ENCODE measurements around the gene RAB3C.

Gene RAB3C

DNA sequence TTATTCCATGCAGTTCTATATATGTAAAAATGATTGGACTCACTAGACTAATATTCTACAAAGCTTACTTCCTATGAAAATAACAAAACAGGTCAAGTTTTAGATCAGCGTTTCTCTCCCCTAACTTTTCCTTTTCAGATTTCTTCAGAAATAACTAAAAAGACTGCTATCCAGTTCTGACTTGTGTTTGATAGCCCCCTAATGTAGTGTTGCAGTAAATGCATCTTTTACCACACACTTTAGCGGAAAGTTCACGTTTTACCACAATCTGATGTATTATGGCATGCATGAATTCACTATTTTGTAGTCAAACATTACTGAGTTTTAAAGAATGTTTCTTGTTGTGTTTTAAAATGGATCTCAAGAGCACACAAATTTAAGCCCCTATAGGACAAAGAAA is 292.7 kb downstream of the RAB3C start:
- no peaks in the 10 kb centered on the region for H3K79me2 ChIP-seq (ENCODE audit: low read length)
- H4K20me1 ChIP-seq (ENCODE audit: insufficient read depth, low read length), result no peaks in the 10 kb centered on the region
- no peak overlapping the region for H2AFZ ChIP-seq (ENCODE audit: low read length)
- H3K4me2 ChIP-seq (ENCODE audit: low read depth, low read length), result no peak overlapping the region
- no peak for DNase-seq
- H3K36me3 ChIP-seq (replicated peaks; ENCODE audit: insufficient read depth, low read length), result no peaks in the 10 kb centered on the region
- H3K9me3 ChIP-seq (replicated peaks; ENCODE audit: insufficient read depth, low read length), result no peaks in the 10 kb centered on the region
- no peaks in the 10 kb centered on the region for H3K4me1 ChIP-seq (ENCODE audit: low read length)
- H3K27ac ChIP-seq (ENCODE audit: low read length), result no peak overlapping the region
- no peaks in the 10 kb centered on the region for H3F3A ChIP-seq (ENCODE audit: insufficient read depth, low read length)
- H3K27me3 ChIP-seq (replicated peaks; ENCODE audit: insufficient read depth, low read length), result no peaks in the 10 kb centered on the region
- H3K4me3 ChIP-seq (ENCODE audit: low read length), result no peak overlapping the region
- no peaks in the 10 kb centered on the region for H3K9me2 ChIP-seq (replicated peaks; ENCODE audit: insufficient read depth, low read length)
- H3K9ac ChIP-seq (ENCODE audit: low read length), result no peak overlapping the region
- TF ChIP-seq, protein P1, sequence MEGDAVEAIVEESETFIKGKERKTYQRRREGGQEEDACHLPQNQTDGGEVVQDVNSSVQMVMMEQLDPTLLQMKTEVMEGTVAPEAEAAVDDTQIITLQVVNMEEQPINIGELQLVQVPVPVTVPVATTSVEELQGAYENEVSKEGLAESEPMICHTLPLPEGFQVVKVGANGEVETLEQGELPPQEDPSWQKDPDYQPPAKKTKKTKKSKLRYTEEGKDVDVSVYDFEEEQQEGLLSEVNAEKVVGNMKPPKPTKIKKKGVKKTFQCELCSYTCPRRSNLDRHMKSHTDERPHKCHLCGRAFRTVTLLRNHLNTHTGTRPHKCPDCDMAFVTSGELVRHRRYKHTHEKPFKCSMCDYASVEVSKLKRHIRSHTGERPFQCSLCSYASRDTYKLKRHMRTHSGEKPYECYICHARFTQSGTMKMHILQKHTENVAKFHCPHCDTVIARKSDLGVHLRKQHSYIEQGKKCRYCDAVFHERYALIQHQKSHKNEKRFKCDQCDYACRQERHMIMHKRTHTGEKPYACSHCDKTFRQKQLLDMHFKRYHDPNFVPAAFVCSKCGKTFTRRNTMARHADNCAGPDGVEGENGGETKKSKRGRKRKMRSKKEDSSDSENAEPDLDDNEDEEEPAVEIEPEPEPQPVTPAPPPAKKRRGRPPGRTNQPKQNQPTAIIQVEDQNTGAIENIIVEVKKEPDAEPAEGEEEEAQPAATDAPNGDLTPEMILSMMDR (IDR thresholded peaks at IDR 0.05; ENCODE audit: low read length), result no peak
- no peak for TF ChIP-seq EZH2phosphoT487 (IDR thresholded peaks at IDR 0.05; ENCODE audit: low read length)
- TF ChIP-seq EZH2 (optimal IDR thresholded peaks at IDR 0.05; ENCODE audit: low read depth, low read length), result no peak

DNA sequence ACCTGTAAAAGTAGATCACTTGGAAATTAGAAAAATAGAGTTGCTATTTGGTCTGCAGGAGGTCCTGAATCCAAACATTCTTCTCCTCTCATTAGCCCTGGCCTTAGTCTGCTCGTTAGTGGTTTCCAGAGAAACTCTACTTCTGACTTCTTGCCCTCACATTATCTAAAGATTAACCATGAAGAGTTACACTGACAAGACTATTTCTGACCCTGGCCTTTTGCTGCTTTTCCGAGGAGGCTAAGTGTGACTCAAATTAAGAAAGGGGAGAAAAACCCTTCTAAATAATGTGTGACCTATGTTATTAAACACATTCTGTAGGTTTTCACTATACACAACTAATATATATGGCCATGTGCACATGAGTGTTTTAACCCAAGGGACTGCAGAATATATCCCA is 302.4 kb downstream of the RAB3C start:
- H3K27me3 ChIP-seq (replicated peaks; ENCODE audit: insufficient read depth, low read length), result no peaks in the 10 kb centered on the region
- H3K9me2 ChIP-seq (replicated peaks; ENCODE audit: insufficient read depth, low read length), result no peaks in the 10 kb centered on the region
- no peaks in the 10 kb centered on the region for H3K4me1 ChIP-seq (ENCODE audit: low read length)
- H3F3A ChIP-seq (ENCODE audit: insufficient read depth, low read length), result no peaks in the 10 kb centered on the region
- H3K4me2 ChIP-seq (ENCODE audit: low read depth, low read length), result no peak overlapping the region
- TF ChIP-seq, protein P1 (IDR thresholded peaks at IDR 0.05; ENCODE audit: low read length), result no peak
- no peak for TF ChIP-seq EZH2phosphoT487 (IDR thresholded peaks at IDR 0.05; ENCODE audit: low read length)
- TF ChIP-seq EZH2 (optimal IDR thresholded peaks at IDR 0.05; ENCODE audit: low read depth, low read length), result no peak
- H4K20me1 ChIP-seq (ENCODE audit: insufficient read depth, low read length), result no peaks in the 10 kb centered on the region
- DNase-seq, result no peak
- H3K79me2 ChIP-seq (ENCODE audit: low read length), result no peaks in the 10 kb centered on the region
- no peak overlapping the region for H3K4me3 ChIP-seq (ENCODE audit: low read length)
- H2AFZ ChIP-seq (ENCODE audit: low read length), result no peak overlapping the region
- H3K9me3 ChIP-seq (replicated peaks; ENCODE audit: insufficient read depth, low read length), result no peaks in the 10 kb centered on the region
- no peaks in the 10 kb centered on the region for H3K36me3 ChIP-seq (replicated peaks; ENCODE audit: insufficient read depth, low read length)
- H3K27ac ChIP-seq (ENCODE audit: low read length), result no peak overlapping the region
- no peak overlapping the region for H3K9ac ChIP-seq (ENCODE audit: low read length)

DNA sequence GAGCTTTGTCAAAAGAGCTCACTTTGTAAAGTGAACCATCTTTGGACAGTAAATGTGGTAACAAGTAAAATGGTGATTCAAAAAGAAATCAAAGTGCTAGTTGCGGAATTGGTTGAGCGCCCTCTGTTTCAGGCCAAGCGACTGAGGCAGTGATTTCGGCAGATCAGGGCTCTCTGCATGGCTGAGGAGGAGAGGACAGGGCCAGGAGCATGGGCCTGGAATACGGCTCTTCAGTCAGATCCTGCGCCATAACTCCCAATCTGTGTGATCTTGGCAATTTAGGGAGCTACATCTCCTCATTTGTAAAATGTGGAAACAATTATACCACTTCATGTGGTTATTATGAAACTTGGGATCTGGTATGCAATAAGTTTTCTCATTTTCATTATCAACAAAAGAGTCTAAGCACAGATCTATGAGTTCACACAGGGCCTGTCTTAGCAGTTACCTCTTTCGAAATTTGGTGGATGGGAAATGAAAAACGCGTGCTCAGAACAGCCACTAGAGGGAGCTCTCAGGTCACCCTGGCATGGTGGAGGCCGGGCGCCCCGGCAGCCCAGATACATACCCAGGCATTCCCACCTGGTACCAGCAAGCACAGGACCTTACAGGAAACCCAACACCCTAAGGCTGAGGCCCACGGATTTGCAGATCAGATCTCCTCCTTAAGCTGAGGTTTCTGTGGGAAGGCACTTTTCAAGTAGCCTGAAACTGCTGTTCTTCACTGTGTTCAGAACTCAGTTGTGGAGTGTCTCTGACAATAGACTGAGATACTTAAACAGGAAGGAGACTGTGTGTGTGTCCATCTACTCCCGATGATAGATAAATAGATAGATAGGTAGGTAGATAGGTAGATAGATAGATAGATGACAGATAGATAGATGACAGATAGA is 303.7 kb downstream of the RAB3C start:
- TF ChIP-seq EZH2 (optimal IDR thresholded peaks at IDR 0.05; ENCODE audit: low read depth, low read length) (no peak), EZH2phosphoT487 (IDR thresholded peaks at IDR 0.05; ENCODE audit: low read length) (no peak)
- TF ChIP-seq, protein P1 (IDR thresholded peaks at IDR 0.05; ENCODE audit: low read length), result peak; percentile 93
- Histone ChIP-seq H3K4me3 (ENCODE audit: low read length) (no peak overlapping the region), H3K9ac (ENCODE audit: low read length) (no peak overlapping the region), H3K79me2 (ENCODE audit: low read length) (no peaks in the 10 kb centered on the region), H3K9me3 (replicated peaks; ENCODE audit: insufficient read depth, low read length) (no peaks in the 10 kb centered on the region), H3K27ac (ENCODE audit: low read length) (no peak overlapping the region), H4K20me1 (ENCODE audit: insufficient read depth, low read length) (no peaks in the 10 kb centered on the region), H3K4me2 (ENCODE audit: low read depth, low read length) (peak overlapping the region; percentile 25; the same call in 1 of the 2 replicates), H3F3A (ENCODE audit: insufficient read depth, low read length) (no peaks in the 10 kb centered on the region), H3K9me2 (replicated peaks; ENCODE audit: insufficient read depth, low read length) (no peaks in the 10 kb centered on the region), H3K27me3 (replicated peaks; ENCODE audit: insufficient read depth, low read length) (no peaks in the 10 kb centered on the region), H3K4me1 (ENCODE audit: low read length) (no peaks in the 10 kb centered on the region), H2AFZ (ENCODE audit: low read length) (peak overlapping the region; percentile 74), H3K36me3 (replicated peaks; ENCODE audit: insufficient read depth, low read length) (no peaks in the 10 kb centered on the region)
- peak; percentile 64 for DNase-seq
